H1 (cell line): ENCODE results near the gene RSAD1. TPM values are rescaled to one million over a fixed set of nuclear protein-coding genes. Genes with fewer than 3 reads are reported as not detected.

Experiments
- CHD2 ChIP-seq: IDR thresholded peaks from 2 replicates; pipeline ENCODE4 v1.6.1; 2012; ENCODE audit warnings: low read length, improper control_type of control experiment
- CREB1 ChIP-seq: IDR thresholded peaks from 2 replicates; pipeline ENCODE4 v1.6.1; 2012; ENCODE audit warnings: inconsistent platforms
- CTBP2 ChIP-seq: IDR thresholded peaks from 2 replicates; pipeline ENCODE4 v1.7.0; 2011; ENCODE audit warnings: borderline replicate concordance, mild to moderate bottlenecking, moderate library complexity, mixed read lengths, low read length; ENCODE audit not compliant: insufficient read depth, insufficient read length
- EZH2 ChIP-seq: fragments of 200-600 bp; sonication (generic); IDR thresholded peaks from 2 replicates; pipeline ENCODE4 v1.7.1; 2012; ENCODE audit warnings: low read depth, mild to moderate bottlenecking, moderate library complexity, low read length, inconsistent platforms; ENCODE audit not compliant: severe bottlenecking
- SRF ChIP-seq: IDR thresholded peaks from 2 replicates; pipeline ENCODE4 v1.6.1; 2011; ENCODE audit warnings: mild to moderate bottlenecking, low read depth, low read length, moderate library complexity
- TAF7 ChIP-seq: optimal IDR thresholded peaks from 2 replicates; pipeline ENCODE3; 2011; ENCODE audit warnings: low read depth, mild to moderate bottlenecking, inconsistent platforms, low read length, moderate library complexity, borderline replicate concordance
- polyA plus RNA-seq, 7 experiments: library from polyadenylated mRNA; depleted of rRNA in 3 of 7; stranded (reverse) in 5 of 7; unstranded in 2 of 7; fragments of >200 nt in 5 of 7; fragments of 200-250 nt in 2 of 7; gene quantifications; 1 replicate in 5 of 7; 2 replicates in 1 of 7; 4 replicates in 1 of 7; pipeline versions ENCODE4 v1.2.1 to v1.2.3, GENCODE V29; 2011 to 2013; ENCODE audit warnings: missing spikeins in 2 of 7, mixed read lengths in 2 of 7
- total RNA-seq: library from RNA; stranded (reverse); fragmentation: NEBNext Ultra II Directional; extraction: Animal tissue kit (Norgen Biotek cat#: 25700); gene quantifications from 2 replicates; pipeline ENCODE4 v1.2.1, GENCODE V29; 2021
- TF ChIP-seq, protein P1 (sequence below): fragments of 300-600 bp; sonication (generic); IDR thresholded peaks from 2 replicates; pipeline ENCODE4 v1.7.1; 2012; ENCODE audit warnings: low read length, moderate library complexity, mild to moderate bottlenecking, inconsistent platforms; ENCODE audit not compliant: insufficient replicate concordance
- TF ChIP-seq, protein P2 (sequence below): IDR thresholded peaks from 2 replicates; pipeline ENCODE4 v1.6.1; 2012; ENCODE audit warnings: inconsistent platforms

Gene RSAD1
- total and polyA plus RNA-seq, 2 of the 8 experiments (the other 6 are each of a cell fraction or from before 2014, with no cell fraction given): 17.9 to 33.5 TPM

DNA sequence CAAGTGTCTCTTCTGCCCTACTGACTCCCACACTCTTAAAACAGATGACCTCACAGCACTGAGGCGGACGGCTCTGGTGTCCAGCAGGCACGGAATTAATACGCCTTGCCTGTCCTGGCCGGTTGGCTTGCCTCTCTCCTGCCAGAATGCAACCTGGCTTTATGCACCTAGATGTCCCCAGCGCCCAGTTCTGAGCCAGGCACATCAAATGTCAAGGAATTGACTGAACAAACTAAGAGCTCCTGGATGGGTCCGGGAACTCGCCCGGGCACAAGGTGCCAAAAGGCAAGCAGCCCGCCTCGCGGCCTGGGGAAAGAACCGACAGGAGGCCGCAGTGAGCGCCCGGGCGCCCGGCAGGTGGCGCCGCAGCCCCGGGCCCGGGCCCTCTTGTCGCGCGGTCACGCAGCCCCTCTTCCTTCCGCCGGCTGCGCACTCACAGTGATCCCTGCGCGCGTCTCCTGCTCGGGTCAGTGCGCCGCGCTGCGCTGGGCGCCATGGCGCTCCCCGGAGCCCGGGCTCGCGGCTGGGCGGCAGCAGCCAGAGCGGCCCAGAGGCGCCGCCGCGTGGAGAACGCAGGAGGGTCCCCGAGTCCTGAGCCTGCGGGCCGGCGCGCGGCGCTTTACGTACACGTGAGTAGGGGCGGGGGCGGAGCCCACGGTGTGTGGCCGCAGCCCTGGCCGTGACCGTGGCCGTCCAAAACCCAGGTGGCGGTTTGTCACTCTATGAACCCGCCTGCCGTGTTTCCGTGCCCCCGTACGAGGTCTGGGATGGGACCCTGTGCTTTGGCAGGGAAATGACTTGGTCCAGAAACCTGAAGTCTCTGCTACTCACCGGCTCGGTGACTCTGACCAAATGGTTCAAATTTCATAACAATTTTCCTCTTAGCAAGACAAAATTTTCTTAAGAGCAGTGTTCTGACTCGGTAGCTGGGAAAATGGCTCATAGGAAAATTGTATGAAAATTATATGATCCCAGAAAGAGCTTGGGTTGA is at the start of gene RSAD1 (continued):
- TF ChIP-seq, protein P1, sequence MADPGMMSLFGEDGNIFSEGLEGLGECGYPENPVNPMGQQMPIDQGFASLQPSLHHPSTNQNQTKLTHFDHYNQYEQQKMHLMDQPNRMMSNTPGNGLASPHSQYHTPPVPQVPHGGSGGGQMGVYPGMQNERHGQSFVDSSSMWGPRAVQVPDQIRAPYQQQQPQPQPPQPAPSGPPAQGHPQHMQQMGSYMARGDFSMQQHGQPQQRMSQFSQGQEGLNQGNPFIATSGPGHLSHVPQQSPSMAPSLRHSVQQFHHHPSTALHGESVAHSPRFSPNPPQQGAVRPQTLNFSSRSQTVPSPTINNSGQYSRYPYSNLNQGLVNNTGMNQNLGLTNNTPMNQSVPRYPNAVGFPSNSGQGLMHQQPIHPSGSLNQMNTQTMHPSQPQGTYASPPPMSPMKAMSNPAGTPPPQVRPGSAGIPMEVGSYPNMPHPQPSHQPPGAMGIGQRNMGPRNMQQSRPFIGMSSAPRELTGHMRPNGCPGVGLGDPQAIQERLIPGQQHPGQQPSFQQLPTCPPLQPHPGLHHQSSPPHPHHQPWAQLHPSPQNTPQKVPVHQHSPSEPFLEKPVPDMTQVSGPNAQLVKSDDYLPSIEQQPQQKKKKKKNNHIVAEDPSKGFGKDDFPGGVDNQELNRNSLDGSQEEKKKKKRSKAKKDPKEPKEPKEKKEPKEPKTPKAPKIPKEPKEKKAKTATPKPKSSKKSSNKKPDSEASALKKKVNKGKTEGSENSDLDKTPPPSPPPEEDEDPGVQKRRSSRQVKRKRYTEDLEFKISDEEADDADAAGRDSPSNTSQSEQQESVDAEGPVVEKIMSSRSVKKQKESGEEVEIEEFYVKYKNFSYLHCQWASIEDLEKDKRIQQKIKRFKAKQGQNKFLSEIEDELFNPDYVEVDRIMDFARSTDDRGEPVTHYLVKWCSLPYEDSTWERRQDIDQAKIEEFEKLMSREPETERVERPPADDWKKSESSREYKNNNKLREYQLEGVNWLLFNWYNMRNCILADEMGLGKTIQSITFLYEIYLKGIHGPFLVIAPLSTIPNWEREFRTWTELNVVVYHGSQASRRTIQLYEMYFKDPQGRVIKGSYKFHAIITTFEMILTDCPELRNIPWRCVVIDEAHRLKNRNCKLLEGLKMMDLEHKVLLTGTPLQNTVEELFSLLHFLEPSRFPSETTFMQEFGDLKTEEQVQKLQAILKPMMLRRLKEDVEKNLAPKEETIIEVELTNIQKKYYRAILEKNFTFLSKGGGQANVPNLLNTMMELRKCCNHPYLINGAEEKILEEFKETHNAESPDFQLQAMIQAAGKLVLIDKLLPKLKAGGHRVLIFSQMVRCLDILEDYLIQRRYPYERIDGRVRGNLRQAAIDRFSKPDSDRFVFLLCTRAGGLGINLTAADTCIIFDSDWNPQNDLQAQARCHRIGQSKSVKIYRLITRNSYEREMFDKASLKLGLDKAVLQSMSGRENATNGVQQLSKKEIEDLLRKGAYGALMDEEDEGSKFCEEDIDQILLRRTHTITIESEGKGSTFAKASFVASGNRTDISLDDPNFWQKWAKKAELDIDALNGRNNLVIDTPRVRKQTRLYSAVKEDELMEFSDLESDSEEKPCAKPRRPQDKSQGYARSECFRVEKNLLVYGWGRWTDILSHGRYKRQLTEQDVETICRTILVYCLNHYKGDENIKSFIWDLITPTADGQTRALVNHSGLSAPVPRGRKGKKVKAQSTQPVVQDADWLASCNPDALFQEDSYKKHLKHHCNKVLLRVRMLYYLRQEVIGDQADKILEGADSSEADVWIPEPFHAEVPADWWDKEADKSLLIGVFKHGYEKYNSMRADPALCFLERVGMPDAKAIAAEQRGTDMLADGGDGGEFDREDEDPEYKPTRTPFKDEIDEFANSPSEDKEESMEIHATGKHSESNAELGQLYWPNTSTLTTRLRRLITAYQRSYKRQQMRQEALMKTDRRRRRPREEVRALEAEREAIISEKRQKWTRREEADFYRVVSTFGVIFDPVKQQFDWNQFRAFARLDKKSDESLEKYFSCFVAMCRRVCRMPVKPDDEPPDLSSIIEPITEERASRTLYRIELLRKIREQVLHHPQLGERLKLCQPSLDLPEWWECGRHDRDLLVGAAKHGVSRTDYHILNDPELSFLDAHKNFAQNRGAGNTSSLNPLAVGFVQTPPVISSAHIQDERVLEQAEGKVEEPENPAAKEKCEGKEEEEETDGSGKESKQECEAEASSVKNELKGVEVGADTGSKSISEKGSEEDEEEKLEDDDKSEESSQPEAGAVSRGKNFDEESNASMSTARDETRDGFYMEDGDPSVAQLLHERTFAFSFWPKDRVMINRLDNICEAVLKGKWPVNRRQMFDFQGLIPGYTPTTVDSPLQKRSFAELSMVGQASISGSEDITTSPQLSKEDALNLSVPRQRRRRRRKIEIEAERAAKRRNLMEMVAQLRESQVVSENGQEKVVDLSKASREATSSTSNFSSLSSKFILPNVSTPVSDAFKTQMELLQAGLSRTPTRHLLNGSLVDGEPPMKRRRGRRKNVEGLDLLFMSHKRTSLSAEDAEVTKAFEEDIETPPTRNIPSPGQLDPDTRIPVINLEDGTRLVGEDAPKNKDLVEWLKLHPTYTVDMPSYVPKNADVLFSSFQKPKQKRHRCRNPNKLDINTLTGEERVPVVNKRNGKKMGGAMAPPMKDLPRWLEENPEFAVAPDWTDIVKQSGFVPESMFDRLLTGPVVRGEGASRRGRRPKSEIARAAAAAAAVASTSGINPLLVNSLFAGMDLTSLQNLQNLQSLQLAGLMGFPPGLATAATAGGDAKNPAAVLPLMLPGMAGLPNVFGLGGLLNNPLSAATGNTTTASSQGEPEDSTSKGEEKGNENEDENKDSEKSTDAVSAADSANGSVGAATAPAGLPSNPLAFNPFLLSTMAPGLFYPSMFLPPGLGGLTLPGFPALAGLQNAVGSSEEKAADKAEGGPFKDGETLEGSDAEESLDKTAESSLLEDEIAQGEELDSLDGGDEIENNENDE: no peak
- TF ChIP-seq CREB1: peak; percentile 73
- TF ChIP-seq TAF7: peak; percentile 96
- TF ChIP-seq SRF: peak; percentile 40; the same call in 1 of the 2 replicates
- no peak for TF ChIP-seq EZH2
- TF ChIP-seq, protein P2, sequence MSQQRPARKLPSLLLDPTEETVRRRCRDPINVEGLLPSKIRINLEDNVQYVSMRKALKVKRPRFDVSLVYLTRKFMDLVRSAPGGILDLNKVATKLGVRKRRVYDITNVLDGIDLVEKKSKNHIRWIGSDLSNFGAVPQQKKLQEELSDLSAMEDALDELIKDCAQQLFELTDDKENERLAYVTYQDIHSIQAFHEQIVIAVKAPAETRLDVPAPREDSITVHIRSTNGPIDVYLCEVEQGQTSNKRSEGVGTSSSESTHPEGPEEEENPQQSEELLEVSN: peak; percentile 63; the same call in 1 of the 2 replicates
- TF ChIP-seq CHD2: peak; percentile 58; the same call in 1 of the 2 replicates
- TF ChIP-seq CTBP2: peak; percentile 52
